IPS-11a (cell line): ENCODE data around the gene STARD7.

Experiments
- H3K4me3 ChIP-seq: one replicate; pipeline ENCODE4 v1.5.1; 2013; ENCODE audit warnings: low read depth, low read length, control low read depth

The STARD7 gene

GRCh38 chr2:96137321-96138178 lies 71.1 kb downstream of the STARD7 start:
- H3K4me3 ChIP-seq: no peak overlapping the region

GRCh38 chr2:96136129-96136720 lies 72.4 kb downstream of the STARD7 start:
- H3K4me3 ChIP-seq: no peak overlapping the region

- H3K4me3 ChIP-seq: no peak overlapping the region
These were observed 73.0 kb downstream of the STARD7 start for GRCh38 chr2:96135621-96136020.

- no peak overlapping the region for H3K4me3 ChIP-seq
These were observed 73.5 kb downstream of the STARD7 start for GRCh38 chr2:96135171-96135570.
